LNCAP (cell line): ENCODE results near the gene CSF2.

Experiments used
- CTCF ChIP-seq: fragments of 450-650 bp; IDR thresholded peaks from 2 replicates; pipeline ENCODE4 v1.5.1; 2017; ENCODE audit warnings: mild to moderate bottlenecking

CSF2 gene

GRCh38 chr5:132050136-132050535 is 23.5 kb upstream of the CSF2 start:
- TF ChIP-seq CTCF: no peak

- no peak for TF ChIP-seq CTCF
Measured at GRCh38 chr5:132050661-132051552, 22.7 kb upstream of the CSF2 start.

- TF ChIP-seq CTCF: no peak
Measured at GRCh38 chr5:132052520-132052919, 21.1 kb upstream of the CSF2 start.

- TF ChIP-seq CTCF: no peak
Measured at GRCh38 chr5:132053483-132053882, 20.1 kb upstream of the CSF2 start.

GRCh38 chr5:132054031-132054696 is 19.4 kb upstream of the CSF2 start:
- no peak for TF ChIP-seq CTCF

- TF ChIP-seq CTCF: no peak
Measured at GRCh38 chr5:132054697-132055440, 18.7 kb upstream of the CSF2 start.

- no peak for TF ChIP-seq CTCF
Measured at GRCh38 chr5:132055441-132055807, 18.2 kb upstream of the CSF2 start.
